HEK293 (cell line): ENCODE data around the gene CACNA1H.

Experiments
- MZF1 ChIP-seq: fragments of 450-650 bp; formaldehyde crosslinking; IDR thresholded peaks from 2 replicates; pipeline ENCODE4 v1.5.1; 2017; ENCODE audit warnings: missing biosample characterization, missing genetic modification characterization, borderline replicate concordance
- ZFP37 ChIP-seq: fragments of 450-650 bp; formaldehyde crosslinking; IDR thresholded peaks from 2 replicates; pipeline ENCODE4 v1.5.1; 2016; ENCODE audit warnings: missing biosample characterization, missing genetic modification characterization
- ZNF610 ChIP-seq: fragments of 450-650 bp; formaldehyde crosslinking; IDR thresholded peaks from 2 replicates; pipeline ENCODE4 v1.5.1; 2016; ENCODE audit warnings: missing biosample characterization, missing genetic modification characterization, borderline replicate concordance
- ZNF830 ChIP-seq: fragments of 450-650 bp; IDR thresholded peaks from 2 replicates; pipeline ENCODE4 v1.5.0; 2018; ENCODE audit warnings: missing biosample characterization, missing genetic modification characterization, low read depth, mild to moderate bottlenecking, moderate library complexity
- TF ChIP-seq, protein P1 (sequence below): fragments of 450-650 bp; formaldehyde crosslinking; IDR thresholded peaks from 2 replicates; pipeline ENCODE4 v1.5.1; 2017; ENCODE audit warnings: missing biosample characterization, missing genetic modification characterization
- TF ChIP-seq, protein P2 (sequence below): fragments of 450-650 bp; formaldehyde crosslinking; IDR thresholded peaks from 2 replicates; pipeline ENCODE4 v1.5.1; 2016; ENCODE audit warnings: missing biosample characterization, missing genetic modification characterization, low read depth
- TF ChIP-seq, protein P3 (sequence below): fragments of 450-650 bp; formaldehyde crosslinking; IDR thresholded peaks from 2 replicates; pipeline ENCODE4 v1.5.1; 2016; ENCODE audit warnings: missing biosample characterization, missing genetic modification characterization

DNA sequence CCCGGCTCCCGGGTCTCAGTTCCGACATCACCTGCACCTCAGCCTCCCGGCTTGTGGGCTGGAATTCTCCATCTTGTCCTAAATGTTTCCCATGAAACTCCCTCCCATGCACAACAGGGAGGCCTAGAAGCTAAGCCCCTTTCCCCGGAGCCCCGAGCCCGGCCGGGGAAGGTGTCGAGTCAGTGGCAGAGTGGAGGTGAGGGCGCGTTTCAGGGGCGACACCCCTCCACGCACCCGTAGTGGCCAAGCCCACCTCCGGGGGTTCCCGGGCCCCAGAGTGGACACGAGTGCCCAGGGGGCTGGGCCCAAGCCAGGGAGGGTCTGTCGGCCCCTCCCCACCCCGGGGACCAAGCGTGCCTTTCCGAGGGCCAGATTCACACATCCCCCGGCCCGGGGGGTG lies 31.9 kb upstream of the CACNA1H start:
- TF ChIP-seq, protein P1, sequence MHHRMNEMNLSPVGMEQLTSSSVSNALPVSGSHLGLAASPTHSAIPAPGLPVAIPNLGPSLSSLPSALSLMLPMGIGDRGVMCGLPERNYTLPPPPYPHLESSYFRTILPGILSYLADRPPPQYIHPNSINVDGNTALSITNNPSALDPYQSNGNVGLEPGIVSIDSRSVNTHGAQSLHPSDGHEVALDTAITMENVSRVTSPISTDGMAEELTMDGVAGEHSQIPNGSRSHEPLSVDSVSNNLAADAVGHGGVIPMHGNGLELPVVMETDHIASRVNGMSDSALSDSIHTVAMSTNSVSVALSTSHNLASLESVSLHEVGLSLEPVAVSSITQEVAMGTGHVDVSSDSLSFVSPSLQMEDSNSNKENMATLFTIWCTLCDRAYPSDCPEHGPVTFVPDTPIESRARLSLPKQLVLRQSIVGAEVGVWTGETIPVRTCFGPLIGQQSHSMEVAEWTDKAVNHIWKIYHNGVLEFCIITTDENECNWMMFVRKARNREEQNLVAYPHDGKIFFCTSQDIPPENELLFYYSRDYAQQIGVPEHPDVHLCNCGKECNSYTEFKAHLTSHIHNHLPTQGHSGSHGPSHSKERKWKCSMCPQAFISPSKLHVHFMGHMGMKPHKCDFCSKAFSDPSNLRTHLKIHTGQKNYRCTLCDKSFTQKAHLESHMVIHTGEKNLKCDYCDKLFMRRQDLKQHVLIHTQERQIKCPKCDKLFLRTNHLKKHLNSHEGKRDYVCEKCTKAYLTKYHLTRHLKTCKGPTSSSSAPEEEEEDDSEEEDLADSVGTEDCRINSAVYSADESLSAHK (tag by site-specific recombination) = no peak
- TF ChIP-seq, protein P2, sequence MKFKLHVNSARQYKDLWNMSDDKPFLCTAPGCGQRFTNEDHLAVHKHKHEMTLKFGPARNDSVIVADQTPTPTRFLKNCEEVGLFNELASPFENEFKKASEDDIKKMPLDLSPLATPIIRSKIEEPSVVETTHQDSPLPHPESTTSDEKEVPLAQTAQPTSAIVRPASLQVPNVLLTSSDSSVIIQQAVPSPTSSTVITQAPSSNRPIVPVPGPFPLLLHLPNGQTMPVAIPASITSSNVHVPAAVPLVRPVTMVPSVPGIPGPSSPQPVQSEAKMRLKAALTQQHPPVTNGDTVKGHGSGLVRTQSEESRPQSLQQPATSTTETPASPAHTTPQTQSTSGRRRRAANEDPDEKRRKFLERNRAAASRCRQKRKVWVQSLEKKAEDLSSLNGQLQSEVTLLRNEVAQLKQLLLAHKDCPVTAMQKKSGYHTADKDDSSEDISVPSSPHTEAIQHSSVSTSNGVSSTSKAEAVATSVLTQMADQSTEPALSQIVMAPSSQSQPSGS (tag by site-specific recombination) = no peak
- TF ChIP-seq MZF1 (no peak), ZNF610 (tag by site-specific recombination) (no peak), ZFP37 (tag by site-specific recombination) (no peak), ZNF830 (tag by site-specific recombination) (no peak)
- TF ChIP-seq, protein P3, sequence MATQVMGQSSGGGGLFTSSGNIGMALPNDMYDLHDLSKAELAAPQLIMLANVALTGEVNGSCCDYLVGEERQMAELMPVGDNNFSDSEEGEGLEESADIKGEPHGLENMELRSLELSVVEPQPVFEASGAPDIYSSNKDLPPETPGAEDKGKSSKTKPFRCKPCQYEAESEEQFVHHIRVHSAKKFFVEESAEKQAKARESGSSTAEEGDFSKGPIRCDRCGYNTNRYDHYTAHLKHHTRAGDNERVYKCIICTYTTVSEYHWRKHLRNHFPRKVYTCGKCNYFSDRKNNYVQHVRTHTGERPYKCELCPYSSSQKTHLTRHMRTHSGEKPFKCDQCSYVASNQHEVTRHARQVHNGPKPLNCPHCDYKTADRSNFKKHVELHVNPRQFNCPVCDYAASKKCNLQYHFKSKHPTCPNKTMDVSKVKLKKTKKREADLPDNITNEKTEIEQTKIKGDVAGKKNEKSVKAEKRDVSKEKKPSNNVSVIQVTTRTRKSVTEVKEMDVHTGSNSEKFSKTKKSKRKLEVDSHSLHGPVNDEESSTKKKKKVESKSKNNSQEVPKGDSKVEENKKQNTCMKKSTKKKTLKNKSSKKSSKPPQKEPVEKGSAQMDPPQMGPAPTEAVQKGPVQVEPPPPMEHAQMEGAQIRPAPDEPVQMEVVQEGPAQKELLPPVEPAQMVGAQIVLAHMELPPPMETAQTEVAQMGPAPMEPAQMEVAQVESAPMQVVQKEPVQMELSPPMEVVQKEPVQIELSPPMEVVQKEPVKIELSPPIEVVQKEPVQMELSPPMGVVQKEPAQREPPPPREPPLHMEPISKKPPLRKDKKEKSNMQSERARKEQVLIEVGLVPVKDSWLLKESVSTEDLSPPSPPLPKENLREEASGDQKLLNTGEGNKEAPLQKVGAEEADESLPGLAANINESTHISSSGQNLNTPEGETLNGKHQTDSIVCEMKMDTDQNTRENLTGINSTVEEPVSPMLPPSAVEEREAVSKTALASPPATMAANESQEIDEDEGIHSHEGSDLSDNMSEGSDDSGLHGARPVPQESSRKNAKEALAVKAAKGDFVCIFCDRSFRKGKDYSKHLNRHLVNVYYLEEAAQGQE (tag by site-specific recombination) = no peak
